GM21447 (cell line): Measurements from ENCODE around the gene STAT5A.

ENCODE experiments used
- ATAC-seq: cut with Tn5 transposase; IDR thresholded peaks from one replicate; pipeline ENCODE4 v1.9.1; 2021; ENCODE audit not compliant: unreplicated experiment

The STAT5A gene

DNA sequence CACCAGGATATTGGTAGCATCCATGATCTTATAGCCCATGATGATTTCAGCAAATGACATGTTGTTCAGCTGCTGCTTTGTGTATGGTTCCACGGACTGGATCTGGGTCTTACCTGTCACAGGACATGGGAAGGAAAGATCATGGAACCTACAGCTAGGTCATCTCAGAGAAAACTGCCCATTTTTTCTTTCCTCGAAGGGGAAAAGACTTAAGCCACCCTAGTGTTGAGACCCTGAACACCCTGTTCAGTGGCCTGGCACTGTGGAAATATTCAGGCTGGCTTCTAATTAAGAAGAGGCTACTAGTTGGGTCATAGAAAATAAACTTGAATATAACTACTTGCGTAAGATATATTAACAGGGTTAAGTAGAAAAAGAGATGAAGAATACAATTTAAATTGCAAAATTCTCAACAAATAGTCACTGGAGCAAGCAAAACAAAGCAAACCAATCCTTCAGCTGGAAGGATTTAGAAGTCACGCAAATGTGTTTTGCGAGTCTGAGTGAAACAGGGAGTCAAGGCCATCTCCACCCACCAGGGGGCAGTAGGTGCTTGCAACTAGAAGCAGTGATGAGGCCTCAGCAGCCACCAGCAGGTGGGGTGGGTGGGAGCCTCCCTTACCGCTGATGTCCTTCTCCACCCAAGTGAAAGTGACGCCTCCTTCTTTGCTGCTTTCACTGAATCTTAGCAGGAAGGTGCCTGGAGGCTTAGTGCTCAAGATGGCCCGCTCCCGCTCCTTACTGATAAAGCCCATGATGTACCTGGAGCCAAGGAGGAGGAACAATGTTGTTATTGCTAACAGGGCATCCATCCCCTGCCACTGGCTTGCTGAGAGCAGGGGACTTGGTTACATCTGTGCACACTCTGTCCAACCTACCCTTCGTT is 34.3 kb downstream of the STAT5A start:
- no peak for ATAC-seq

DNA sequence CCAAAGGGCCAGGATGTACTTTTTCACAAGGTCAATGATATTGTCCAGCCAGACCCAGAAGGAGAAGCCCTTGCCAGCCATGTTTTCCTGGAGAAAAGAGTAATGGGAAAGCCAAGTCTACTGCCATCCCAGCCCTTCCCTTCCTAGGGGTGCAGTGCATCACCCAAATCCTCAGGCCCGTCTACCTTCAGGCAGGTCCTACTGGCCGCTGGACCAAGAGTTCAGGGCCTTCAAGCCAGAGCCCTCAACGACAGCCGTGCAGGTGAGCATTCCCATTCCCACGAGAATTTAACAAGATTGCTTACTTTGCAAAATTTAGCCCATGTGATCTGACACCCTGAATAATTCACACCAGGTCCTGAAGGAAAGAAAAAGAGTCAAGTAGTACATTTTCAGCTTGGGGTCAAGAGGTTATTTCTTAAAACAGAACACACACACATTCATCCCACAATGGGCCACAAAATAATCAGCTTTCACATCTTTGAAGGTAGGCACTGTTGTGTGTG is 35.0 kb downstream of the STAT5A start:
- no peak for ATAC-seq

DNA sequence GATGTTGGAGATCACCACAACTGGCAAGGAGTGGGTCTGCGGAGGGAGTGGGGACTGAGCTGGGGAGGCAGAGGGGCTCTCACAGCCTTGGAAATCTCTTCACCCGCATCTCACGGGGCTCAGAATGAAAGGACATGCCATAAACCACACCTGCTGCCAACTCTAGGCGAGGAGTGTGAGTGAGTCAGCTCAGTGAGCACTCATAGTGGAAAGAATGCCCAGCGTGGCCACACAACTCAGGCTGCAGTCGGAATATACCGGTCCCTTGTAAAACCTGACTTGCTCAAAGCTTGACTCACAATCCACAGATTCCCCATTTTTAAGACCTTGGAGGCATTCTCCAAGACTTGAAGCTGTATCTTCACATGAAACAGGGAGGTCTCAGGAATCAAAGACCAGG is 36.7 kb downstream of the STAT5A start:
- no peak for ATAC-seq

DNA sequence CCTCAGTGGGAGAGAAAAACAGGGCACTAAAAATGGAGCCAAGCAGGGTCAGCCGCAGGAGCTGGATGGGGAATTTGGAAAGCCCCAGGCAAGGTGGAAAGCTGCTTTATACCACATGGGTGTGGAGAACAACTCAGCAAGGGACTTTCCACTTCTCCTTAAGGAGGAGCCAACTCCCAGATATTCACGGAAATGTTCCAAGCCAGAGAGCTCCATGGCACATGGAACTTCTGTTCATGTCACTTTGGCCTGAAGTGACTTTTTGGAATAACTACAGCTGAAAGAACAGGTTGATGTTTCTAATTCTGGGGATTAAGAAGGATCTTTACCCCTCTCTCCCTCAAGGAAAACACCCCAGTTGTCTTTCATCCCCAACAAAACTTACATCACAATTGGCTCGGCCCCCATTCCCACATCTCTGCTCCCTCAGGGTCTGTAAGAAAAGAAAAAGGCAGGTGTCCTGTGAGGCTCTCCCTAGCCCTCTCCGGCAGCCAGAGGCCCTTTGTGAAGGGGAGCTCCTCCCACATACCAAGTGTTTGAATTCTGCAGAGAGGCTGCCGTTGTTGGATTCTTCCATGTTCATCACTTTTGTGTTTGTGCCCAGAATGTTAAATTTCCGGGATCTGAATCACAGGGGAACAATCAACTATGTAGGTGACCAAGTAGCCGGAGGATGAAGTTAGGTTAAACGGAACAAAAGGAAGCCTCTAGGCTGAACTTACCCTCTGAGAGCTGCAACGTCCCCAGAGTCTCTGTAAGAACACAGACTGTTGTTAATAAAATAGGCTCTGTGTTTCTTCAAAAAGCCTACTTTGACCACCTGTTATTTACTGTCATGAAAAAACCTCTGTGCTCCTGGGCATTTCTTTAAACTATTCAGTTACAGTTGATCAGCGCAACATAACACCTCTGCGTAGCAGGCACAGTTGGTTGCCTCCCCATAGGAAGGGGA is 41.0 kb downstream of the STAT5A start:
- ATAC-seq = no peak

- no peak for ATAC-seq
These were observed 44.8 kb downstream of the STAT5A start for GRCh38 chr17:42333053-42333452.

- ATAC-seq = no peak
These were observed 46.4 kb downstream of the STAT5A start for GRCh38 chr17:42334677-42335076.

- peak; percentile 52 for ATAC-seq
These were observed 49.1 kb downstream of the STAT5A start for GRCh38 chr17:42337442-42337841.

DNA sequence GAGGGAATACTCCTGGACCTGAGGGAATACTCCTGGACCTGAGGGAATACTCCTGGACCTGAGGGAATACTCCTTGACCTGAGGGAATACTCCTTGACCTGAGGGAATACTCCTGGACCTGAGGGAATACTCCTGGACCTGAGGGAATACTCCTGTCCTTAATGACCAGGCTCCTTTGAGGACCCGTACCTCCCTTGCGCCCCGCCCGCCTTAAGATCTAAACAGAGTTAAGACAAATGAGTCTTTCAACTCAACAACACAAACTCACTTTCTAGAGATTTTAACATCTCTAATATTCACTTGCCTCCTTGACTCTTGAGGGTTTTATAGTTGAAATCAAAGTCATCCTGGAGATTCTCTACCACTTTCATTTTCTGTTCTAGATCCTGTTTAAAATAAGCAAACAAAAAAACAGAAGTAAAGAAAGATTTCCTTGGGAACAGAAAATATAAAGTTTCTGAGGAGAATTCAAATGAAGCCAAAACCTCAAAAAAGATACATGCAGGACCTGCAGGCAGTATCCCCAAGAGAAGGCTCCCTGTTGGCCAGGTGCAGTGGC is 50.2 kb downstream of the STAT5A start:
- no peak for ATAC-seq

GRCh38 chr17:42339221-42339620 is 50.9 kb downstream of the STAT5A start:
- no peak for ATAC-seq

DNA sequence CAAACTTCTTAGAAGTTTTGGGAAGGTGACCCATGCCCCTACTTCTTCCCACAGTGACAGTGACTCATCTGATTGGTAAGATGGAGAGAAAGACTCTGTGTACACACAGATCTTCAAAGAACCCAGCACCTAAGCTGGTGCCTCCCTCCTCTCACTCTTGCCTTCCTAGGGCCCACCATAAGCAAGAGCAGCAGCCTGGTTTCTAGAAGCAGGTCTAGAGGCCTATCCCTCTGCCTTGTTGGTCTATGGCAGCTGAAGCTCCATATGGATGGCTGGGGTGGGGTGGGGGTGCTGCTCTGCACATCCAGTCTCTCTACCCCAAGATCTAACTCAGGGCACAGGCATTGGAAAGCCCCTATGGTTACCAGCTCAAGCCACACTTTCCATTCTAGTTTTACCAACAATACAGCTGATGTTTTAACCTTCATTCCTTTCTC is 52.4 kb downstream of the STAT5A start:
- no peak for ATAC-seq

DNA sequence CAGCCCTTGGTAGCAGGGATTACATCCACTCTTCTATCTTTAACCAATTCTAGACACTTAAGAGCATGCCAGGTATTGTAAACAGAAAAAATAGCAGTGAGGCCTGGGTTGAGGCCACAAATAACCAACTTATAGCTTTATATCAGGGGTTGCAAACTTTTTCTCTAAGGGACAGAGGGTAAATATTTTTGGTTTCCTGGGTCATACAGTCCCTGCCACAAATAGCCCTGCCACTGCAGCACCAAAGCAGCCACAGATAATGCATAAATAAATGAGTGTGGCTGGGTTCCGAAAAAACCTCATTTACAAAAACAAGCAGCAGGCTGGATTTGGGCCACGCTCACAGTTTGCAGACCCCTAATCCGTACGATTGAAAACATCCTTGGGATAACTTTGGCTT is 53.3 kb downstream of the STAT5A start:
- no peak for ATAC-seq

GRCh38 chr17:42342242-42343008 is 54.1 kb downstream of the STAT5A start:
- no peak for ATAC-seq

GRCh38 chr17:42345396-42346073 is 57.2 kb downstream of the STAT5A start:
- no peak for ATAC-seq

- ATAC-seq = no peak
These were observed 58.2 kb downstream of the STAT5A start for GRCh38 chr17:42346481-42346880.

DNA sequence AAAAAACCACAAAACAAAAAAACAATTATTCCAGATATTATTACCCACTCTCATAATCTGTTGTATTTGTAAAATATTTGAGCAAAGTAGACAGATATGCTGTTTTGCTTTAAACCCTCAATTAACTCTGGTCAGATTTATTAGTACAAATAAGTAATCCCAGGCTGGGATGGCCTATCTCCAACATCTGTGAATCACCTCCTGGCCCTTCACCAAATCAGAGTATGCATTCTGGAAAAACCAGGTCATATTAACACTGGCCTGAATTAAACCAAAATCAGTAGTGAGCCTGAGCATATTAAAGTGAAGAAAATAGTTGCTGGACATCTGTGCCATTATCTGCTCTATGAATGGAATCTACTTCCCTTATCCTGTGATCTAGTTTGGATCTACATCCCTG is 58.9 kb downstream of the STAT5A start:
- no peak for ATAC-seq

DNA sequence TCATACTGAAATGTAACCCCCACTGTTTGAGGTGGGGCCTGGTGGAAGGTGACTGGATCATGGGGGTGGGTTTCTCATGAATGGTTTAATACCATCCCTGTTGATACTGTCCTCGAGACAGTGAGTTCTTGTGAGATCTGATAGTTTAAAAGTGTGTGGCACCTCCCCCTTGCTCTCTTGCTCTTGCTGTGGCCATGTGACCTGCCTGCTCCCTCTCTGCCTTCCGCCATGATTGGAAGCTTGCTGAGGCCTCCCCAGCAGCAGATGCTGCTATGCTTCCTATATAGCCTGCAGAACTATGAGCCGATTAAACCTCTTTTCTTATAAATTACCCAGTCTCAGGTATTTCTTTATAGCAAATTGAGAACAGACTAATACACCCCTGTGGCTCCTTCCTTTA is 59.3 kb downstream of the STAT5A start:
- no peak for ATAC-seq

DNA sequence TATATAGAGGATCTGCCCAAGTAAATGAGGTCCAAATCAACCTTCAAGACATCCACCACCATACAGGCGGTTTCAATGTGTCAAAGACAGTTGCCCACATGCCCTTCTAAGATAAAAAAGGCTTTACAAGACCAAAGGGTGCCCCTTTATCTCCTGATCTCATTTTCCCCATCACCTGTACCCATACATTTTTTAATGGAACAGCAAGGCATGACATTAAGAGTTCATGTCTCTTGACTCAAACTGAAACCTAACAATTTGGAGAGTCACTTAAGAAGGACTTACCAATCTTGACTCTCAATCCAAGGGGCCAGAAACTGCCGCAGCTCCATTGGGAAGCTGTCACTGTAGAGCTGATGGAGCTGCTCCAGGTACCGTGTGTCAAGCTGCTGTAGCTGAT is 59.8 kb downstream of the STAT5A start:
- ATAC-seq = no peak

DNA sequence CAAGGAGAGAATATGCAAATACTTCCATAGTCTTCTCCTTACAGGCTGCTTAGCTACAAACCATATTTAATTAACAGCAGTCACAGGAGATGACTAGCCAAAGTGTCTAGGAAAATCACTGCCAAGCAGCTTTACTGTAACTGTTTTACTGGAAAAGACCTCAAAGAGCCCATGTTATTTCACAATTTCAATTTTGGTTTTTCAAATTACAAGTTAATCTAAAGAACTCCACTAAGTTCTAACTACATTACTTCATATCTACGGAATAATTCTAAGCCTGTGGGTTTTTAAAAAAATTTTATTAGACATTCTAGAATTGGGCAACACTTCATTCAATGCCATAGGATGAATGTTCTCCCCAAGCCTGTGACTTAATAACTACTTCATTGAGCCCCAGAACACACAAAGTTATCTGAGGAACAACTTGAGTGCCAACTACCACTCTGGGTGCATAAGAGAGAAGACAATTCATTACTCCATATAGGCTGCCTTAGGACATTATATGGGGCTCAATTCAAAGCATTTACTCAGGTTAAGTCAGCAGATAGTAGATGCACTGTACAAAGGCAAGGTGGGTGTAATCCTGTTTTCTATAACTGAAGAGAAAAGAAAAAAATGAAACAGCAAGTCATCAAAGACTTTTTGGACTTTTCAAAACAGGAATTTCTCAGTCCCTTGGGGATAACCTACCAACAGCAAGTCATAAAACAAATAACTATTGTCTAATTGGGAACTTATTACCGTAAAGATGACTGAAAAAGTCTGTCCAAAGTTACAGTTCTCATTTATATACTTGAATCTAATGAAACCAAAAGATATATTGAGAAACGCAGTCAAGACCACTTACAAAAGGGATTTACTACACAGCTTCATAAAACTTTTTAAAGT is 66.9 kb downstream of the STAT5A start:
- ATAC-seq = no peak

DNA sequence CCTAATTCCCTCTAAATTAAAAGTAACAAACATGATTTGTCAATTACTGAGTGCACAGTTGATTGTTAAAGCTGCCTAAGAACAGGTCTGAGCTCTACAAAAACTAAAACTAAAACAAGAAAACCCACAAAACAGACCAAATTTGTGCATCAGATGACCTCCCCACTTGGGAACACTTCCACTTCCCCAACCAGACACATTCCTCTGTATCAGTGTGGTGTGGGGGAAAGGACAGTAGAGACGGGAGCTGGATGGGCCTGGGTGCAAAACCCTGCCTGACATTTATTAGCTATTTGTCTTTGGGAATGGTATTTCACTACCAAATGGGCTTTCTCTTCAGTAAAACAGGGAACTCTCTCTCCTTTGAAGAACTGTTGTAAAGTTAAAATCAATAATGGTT is 70.1 kb downstream of the STAT5A start:
- no peak for ATAC-seq
